ENCODE results near the gene FLNA.

FLNA gene

DNA sequence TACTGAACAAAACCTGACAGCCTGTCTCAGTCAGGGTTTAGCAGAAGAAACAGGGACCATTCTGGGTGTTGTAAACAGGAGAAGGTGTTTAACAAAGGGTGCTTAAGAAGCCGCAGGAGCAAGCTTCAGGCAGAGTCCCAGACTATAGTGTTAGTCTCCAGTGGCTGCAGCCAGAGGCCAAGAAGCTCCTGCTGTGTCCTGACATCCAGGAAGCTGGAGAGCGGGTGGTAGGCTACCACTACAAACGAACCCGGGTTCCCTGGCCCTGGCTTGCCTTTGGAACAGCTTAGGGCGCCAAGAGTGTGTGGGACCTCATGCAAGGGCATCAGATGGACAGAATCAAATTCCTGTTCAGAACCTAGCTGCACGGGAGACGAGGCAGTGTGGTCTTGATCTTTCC is 50.9 kb downstream of the FLNA start:
- H3K4me3 ChIP-seq (ENCODE audit: low read depth, low read length), result no peak overlapping the region
- no peak for TF ChIP-seq CTCF (IDR thresholded peaks at IDR 0.05; ENCODE audit: borderline replicate concordance, insufficient read depth, low read depth, low read length)

GRCh38 chrX:154322890-154323289 is 51.5 kb downstream of the FLNA start:
- TF ChIP-seq CTCF (IDR thresholded peaks at IDR 0.05; ENCODE audit: borderline replicate concordance, insufficient read depth, low read depth, low read length), result no peak
- H3K4me3 ChIP-seq (ENCODE audit: low read depth, low read length), result no peak overlapping the region

DNA sequence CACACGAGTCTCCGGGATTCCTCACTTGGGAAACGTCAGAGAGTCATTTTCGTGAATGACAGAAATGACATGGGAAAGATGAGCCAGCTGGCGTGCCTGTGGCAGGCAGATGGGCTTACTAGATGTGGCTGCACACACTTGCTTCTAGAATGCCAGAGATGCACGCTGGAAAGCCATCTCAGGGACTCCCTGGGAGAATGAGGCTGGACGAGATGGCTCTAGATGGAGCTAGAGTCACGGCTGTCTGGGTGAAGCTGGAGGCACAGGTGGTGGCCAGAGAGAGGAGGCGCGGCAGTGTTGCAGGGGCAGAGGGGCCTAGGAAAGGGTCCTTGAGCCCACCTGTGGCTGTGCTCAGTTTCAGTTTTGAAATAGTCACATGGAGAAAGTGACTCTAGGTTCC is 52.8 kb downstream of the FLNA start:
- no peak overlapping the region for H3K4me3 ChIP-seq (ENCODE audit: low read depth, low read length)
- no peak for TF ChIP-seq CTCF (IDR thresholded peaks at IDR 0.05; ENCODE audit: borderline replicate concordance, insufficient read depth, low read depth, low read length)

- TF ChIP-seq CTCF (IDR thresholded peaks at IDR 0.05; ENCODE audit: borderline replicate concordance, insufficient read depth, low read depth, low read length), result no peak
- no peak overlapping the region for H3K4me3 ChIP-seq (ENCODE audit: low read depth, low read length)
Observed at GRCh38 chrX:154321152-154321551, 53.3 kb downstream of the FLNA start.

GRCh38 chrX:154320406-154320805 is 54.0 kb downstream of the FLNA start:
- no peak for TF ChIP-seq CTCF (IDR thresholded peaks at IDR 0.05; ENCODE audit: borderline replicate concordance, insufficient read depth, low read depth, low read length)
- no peak overlapping the region for H3K4me3 ChIP-seq (ENCODE audit: low read depth, low read length)

- peak; percentile 47; the same call in 1 of the 2 replicates for TF ChIP-seq CTCF (IDR thresholded peaks at IDR 0.05; ENCODE audit: borderline replicate concordance, insufficient read depth, low read depth, low read length)
- no peak overlapping the region for H3K4me3 ChIP-seq (ENCODE audit: low read depth, low read length)
Observed at GRCh38 chrX:154317391-154317995, 56.9 kb downstream of the FLNA start.

- H3K4me3 ChIP-seq (ENCODE audit: low read depth, low read length), result no peak overlapping the region
- no peak for TF ChIP-seq CTCF (IDR thresholded peaks at IDR 0.05; ENCODE audit: borderline replicate concordance, insufficient read depth, low read depth, low read length)
Observed at GRCh38 chrX:154315416-154315815, 59.0 kb downstream of the FLNA start.

All from GM12875 (cell line).